ENCODE data around the gene LCNL1.

DNA sequence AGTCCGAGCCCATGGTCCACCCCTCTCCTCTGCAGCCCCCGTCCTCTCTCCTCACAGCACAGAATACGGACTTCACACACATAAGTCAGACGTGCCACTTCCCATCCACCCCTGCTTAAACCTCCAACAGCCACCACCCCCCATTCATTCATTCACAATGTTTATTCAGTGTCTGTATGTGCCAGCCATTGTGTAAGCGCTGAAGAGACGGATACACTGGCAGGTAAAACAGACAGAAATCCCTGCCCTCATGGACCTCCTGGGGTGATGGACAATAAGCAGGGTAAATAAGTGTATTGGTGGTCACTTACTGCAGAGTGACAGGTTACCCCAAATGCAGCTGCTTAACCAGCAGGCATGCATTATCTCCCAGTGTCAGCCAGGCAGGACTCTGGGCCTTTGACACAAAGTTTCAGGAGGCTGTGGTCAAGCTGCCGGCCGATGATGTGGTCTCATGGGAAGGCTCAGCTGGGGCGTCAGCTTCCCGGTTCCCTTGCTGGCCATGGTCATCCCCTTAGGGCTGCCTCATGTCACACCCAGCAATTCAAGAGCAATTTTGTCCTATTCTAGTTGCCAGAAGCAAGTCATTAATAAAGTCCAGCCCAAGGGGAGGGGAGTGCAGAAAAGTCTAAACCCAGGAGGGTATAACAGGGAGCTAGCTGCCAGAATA is 7.6 kb downstream of the LCNL1 start:
- no peak for TF ChIP-seq POLR2A (IDR thresholded peaks at IDR 0.05)
- TF ChIP-seq, protein P1, sequence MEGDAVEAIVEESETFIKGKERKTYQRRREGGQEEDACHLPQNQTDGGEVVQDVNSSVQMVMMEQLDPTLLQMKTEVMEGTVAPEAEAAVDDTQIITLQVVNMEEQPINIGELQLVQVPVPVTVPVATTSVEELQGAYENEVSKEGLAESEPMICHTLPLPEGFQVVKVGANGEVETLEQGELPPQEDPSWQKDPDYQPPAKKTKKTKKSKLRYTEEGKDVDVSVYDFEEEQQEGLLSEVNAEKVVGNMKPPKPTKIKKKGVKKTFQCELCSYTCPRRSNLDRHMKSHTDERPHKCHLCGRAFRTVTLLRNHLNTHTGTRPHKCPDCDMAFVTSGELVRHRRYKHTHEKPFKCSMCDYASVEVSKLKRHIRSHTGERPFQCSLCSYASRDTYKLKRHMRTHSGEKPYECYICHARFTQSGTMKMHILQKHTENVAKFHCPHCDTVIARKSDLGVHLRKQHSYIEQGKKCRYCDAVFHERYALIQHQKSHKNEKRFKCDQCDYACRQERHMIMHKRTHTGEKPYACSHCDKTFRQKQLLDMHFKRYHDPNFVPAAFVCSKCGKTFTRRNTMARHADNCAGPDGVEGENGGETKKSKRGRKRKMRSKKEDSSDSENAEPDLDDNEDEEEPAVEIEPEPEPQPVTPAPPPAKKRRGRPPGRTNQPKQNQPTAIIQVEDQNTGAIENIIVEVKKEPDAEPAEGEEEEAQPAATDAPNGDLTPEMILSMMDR (IDR thresholded peaks at IDR 0.05), result no peak
